Mucosa of rectum (tissue), 2 donors: ENCODE data around the gene FGF11.
"Not testable (repeated sequence)": the region's sequence is repeated elsewhere in the genome, so short reads cannot be mapped to it uniquely, and the experiment has no call there.

Experiments
- H3K27ac ChIP-seq, 2 donors: one replicate each; pipeline ENCODE4 v1.7.0; 2013; ENCODE audit warnings: inconsistent platforms in 2 of 2, low read depth in 2 of 2, low read length in 2 of 2
- H3K27me3 ChIP-seq, 2 donors: one replicate each; pipeline ENCODE4 v1.7.0; 2013; ENCODE audit warnings: low read length in 2 of 2; ENCODE audit not compliant: control insufficient read depth in 2 of 2, insufficient read depth in 2 of 2
- H3K36me3 ChIP-seq, 2 donors: one replicate each; pipeline ENCODE4 v1.7.0; 2013; ENCODE audit warnings: low read length in 2 of 2; ENCODE audit not compliant: control insufficient read depth in 2 of 2, insufficient read depth in 2 of 2
- H3K4me1 ChIP-seq, 2 donors: one replicate each; pipeline ENCODE4 v1.7.0; 2013; ENCODE audit warnings: low read length in 2 of 2, mild to moderate bottlenecking in 1 of 2; ENCODE audit not compliant: control insufficient read depth in 2 of 2, insufficient read depth in 2 of 2
- H3K4me3 ChIP-seq, 2 donors: one replicate each; pipeline ENCODE4 v1.7.0; 2013; ENCODE audit warnings: low read length in 2 of 2
- H3K9ac ChIP-seq, 2 donors: one replicate each; pipeline ENCODE4 v1.7.0; 2013; ENCODE audit warnings: low read length in 2 of 2, low read depth in 1 of 2, mild to moderate bottlenecking in 1 of 2
- H3K9me3 ChIP-seq, 2 donors: one replicate each; pipeline ENCODE4 v1.7.0; 2013; ENCODE audit warnings: low read length in 2 of 2; ENCODE audit not compliant: control insufficient read depth in 2 of 2
- donor health status: healthy.
- donor health status: Normal muscosa, but diverticular disease.

The FGF11 gene

DNA sequence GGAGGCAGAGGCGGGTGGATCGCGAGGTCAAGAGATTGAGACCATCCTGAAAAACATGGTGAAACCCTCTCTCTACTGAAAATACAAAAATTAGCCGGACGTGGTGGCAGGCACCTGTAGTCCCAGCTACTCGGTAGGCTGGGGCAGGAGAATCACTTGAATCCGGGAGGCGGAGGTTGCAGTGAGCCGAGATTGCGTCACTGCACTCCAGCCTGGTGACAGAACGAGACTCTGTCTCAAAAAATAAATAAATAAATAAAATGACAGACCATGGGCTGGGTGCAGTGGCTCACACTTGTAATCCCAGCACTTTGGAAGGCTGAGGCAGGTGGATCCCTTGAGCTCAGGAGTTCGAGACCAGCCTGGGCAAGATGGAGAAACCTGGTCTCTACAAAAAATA is 30.5 kb downstream of the FGF11 start:
- not testable (repeated sequence) for H3K27ac ChIP-seq, H3K4me1 ChIP-seq

DNA sequence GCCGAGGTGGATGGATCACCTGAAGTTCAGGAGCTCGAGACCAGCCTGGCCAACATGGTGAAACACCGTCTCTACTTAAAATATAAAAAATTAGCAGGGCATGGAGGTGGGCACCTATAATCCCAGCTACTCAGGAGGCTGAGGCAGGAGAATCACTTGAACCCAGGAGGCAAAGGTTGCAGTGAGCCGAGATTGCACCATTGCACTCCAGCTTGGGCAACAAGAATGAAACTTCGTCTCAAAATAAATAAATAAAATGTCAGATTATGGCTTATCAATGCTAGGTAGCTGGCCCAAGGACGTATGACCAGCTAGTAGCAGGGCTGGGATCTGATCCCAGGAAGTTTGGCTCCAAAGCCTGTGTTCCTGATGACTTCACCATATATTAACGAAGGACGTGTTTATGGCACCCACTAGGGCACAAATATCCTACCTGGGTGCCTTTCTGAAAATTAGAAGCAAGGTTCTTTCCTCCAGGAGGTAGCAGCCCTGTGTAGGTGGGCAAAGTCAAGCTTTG is 31.2 kb downstream of the FGF11 start:
- H3K27me3 ChIP-seq, H3K4me3 ChIP-seq, H3K9me3 ChIP-seq, H3K27ac ChIP-seq, H3K4me1 ChIP-seq, H3K9ac ChIP-seq: not testable (repeated sequence)
- peaks cover 0 to 11% of the 10 kb centered on the region in 2 donors for H3K36me3 ChIP-seq

More for the DNA sequence above, 30.5 kb downstream of the FGF11 start:
- H3K4me3 ChIP-seq, H3K9me3 ChIP-seq, H3K9ac ChIP-seq, H3K27me3 ChIP-seq: not testable (repeated sequence)
- peaks cover 0 to 11% of the 10 kb centered on the region in 2 donors for H3K36me3 ChIP-seq

DNA sequence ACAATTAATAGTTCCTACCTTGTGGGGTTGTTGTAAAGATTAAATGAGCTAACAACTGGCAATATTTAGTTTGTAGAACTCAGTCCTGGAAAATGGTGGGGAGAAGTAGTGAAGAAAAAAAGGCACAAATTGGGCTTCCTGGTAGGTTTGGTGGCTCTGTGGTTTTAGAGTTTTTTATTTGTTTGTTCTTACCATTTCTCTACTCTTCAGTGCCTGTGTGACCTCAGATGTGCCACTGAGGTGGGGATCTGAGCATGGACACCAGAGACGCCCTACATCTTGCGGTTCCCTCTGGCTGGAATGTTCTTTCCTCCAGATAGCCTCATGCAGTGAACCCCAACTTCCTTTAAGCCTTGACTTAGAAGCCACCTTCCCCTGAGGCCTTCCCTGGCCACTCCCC is 32.4 kb downstream of the FGF11 start:
- Histone ChIP-seq H3K4me3 (no peak overlapping the region), H3K27ac (no peak overlapping the region), H3K27me3 (no peaks in the 10 kb centered on the region)

DNA sequence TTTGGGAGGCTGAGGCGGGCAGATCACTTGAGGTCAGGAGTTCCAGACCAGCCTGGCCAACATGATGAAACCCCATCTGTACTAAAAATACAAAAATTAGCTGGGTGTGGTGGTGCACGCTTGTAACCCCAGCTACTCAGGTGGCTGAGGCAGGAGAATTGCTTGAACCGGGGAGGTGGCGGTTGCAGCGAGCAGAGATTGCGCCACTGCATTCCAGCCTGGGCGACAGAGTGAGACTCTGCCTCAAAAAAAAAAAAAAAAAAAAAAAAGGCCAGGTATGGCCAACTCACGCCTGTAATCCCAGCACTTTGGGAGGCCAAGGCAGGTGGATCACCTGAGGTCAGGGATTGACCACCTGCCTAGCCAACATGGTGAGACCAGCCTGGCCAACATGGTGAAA is 35.5 kb downstream of the FGF11 start:
- H3K36me3 ChIP-seq, H3K4me3 ChIP-seq, H3K27me3 ChIP-seq, H3K9me3 ChIP-seq, H3K27ac ChIP-seq, H3K9ac ChIP-seq: not testable (repeated sequence)
- peaks cover 12 to 17% of the 10 kb centered on the region in 2 donors for H3K4me1 ChIP-seq

More for the DNA sequence above, 32.4 kb downstream of the FGF11 start:
- H3K4me1 ChIP-seq: peaks cover 4 to 9% of the 10 kb centered on the region in 2 donors
- H3K36me3 ChIP-seq: peaks cover 0 to 6% of the 10 kb centered on the region in 2 donors
- no peaks in the 10 kb centered on the region for H3K9me3 ChIP-seq
- H3K9ac ChIP-seq: no peak overlapping the region

DNA sequence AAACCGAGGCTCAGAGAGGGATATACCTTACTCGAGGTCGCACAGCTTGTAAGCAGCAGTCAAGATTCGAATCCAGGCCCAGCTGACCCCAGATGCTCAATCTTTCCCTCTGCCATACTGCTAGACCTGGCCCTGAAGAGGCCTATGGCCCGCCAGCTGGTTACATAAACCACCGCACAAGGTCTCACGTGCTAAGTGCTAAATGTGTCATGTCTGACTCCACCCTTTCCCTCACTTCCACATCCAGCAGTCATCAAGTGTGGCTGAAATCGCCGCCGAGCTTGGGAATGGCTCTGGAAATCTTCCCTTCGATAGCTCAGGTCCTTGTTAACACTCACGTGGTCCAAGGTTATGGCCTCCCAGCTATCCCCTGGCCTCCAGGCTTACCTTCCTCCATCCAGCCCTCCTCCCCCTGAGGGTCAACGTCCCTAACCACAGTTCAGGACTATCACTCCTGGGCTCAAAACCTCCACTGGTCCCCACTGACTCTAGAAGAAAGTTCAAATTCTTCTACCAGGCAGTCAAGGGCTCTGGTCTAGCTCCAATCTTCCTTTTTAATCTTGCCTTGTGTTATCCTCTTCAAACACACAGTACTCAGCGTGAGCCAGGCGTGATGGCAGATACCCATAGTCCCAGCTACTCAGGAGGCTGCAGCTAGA is 36.6 kb downstream of the FGF11 start:
- H3K4me1 ChIP-seq: peaks cover 17 to 21% of the 10 kb centered on the region in 2 donors

DNA sequence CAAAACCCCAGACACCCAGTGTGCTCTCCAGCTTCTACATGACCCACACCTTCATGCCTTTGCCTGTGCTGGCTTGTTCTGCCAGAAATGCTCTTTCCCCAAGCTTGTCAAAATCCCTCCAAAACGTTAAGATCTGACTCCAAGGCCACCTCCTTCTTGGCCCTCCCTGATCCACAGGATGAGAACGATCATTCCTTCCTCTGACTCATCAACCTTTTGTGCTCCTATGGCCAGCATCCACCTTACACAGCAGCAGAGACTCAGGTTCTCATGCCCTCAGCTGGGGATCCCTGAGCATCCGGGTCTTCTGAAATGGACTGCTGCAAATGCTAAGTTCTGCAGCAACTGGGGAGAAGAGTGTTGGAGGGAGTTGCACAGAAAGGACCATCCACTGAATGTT is 37.2 kb downstream of the FGF11 start:
- H3K9ac ChIP-seq: no peak overlapping the region
- peaks cover 17 to 21% of the 10 kb centered on the region in 2 donors for H3K4me1 ChIP-seq
- no peak overlapping the region for H3K4me3 ChIP-seq
- H3K27ac ChIP-seq: peak overlapping the region in 1 of 2 donors; percentile 95
- H3K9me3 ChIP-seq: no peaks in the 10 kb centered on the region
- H3K36me3 ChIP-seq: no peaks in the 10 kb centered on the region
- no peaks in the 10 kb centered on the region for H3K27me3 ChIP-seq

More for the DNA sequence above, 36.6 kb downstream of the FGF11 start:
- Histone ChIP-seq H3K27me3 (no peaks in the 10 kb centered on the region), H3K36me3 (no peaks in the 10 kb centered on the region), H3K9ac (no peak overlapping the region), H3K4me3 (no peak overlapping the region), H3K27ac (peak overlapping the region; percentile 38 to 54), H3K9me3 (no peaks in the 10 kb centered on the region)

DNA sequence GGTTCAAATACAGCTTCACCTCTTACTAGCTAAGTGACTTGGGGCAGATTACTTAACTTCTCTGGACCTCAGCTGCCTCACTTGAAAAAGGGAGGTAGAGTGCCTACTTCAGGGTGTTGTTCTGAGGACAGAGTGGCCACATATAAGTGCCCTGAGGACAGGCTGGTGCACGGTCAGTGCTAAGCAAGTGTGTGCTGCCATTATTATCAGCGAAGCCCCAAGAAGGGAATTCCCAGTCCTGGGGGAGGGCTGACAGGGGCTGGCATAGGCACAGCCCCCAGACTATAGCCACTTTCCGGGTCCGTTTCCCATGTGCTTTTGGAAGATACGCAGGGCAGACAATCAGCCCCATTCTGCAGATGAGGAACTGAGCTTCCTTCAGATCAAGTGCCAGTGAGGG is 37.6 kb downstream of the FGF11 start:
- peaks cover 17 to 21% of the 10 kb centered on the region in 2 donors for H3K4me1 ChIP-seq

DNA sequence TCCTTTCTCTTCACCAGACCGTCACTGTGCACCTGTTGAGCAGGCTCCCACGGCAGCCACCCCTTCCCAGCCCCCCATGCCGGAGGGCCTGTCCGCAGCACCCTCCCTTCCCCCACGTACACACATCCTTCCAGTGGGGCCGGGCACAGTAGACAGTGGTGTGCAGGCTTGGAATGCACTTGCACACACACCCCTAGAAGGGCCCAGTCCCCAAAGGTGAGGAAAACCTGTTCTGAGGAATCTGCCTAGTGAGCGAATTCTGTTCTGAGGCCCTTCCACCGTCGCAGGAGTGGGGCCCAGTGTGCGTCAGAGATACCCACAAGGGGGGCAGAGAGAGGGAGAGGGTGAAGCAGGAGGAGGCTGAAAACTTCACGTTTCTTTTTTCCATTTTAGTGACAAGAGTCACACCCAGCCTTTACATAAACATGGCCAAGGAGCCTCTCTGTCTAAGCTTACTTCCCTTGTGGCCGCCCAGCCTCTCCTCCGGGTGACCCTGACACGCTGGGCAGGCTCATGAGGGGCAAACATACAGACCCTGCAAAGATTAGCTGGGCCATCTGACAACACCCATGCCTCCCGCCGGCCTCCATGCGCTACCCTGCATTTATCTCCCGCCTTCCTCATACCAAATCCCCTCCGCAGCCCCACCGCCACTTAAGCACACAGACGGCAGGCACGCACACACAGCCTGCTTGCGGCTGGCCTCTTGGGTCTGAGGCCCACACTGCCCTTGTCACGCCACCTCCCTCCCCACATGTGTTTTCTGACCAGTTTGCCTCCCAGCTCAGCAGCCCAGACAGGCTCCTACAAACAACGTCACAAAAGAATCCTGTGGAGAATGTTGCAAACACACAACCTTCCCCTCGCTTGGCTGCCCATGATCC is 38.3 kb downstream of the FGF11 start:
- no peaks in the 10 kb centered on the region for H3K27me3 ChIP-seq
- H3K9me3 ChIP-seq: no peaks in the 10 kb centered on the region
- peaks cover 17 to 22% of the 10 kb centered on the region in 2 donors for H3K4me1 ChIP-seq
- peak overlapping the region; percentile 70 to 84 for H3K4me3 ChIP-seq
- no peaks in the 10 kb centered on the region for H3K36me3 ChIP-seq
- H3K27ac ChIP-seq: peak overlapping the region; percentile 88 to 95
- H3K9ac ChIP-seq: peak overlapping the region; percentile 70 to 95

More for the DNA sequence above, 37.6 kb downstream of the FGF11 start:
- Histone ChIP-seq H3K27me3 (no peaks in the 10 kb centered on the region), H3K9me3 (no peaks in the 10 kb centered on the region), H3K36me3 (no peaks in the 10 kb centered on the region), H3K4me3 (peak overlapping the region in 1 of 2 donors; percentile 84), H3K27ac (peak overlapping the region; percentile 88 to 95), H3K9ac (no peak overlapping the region)

DNA sequence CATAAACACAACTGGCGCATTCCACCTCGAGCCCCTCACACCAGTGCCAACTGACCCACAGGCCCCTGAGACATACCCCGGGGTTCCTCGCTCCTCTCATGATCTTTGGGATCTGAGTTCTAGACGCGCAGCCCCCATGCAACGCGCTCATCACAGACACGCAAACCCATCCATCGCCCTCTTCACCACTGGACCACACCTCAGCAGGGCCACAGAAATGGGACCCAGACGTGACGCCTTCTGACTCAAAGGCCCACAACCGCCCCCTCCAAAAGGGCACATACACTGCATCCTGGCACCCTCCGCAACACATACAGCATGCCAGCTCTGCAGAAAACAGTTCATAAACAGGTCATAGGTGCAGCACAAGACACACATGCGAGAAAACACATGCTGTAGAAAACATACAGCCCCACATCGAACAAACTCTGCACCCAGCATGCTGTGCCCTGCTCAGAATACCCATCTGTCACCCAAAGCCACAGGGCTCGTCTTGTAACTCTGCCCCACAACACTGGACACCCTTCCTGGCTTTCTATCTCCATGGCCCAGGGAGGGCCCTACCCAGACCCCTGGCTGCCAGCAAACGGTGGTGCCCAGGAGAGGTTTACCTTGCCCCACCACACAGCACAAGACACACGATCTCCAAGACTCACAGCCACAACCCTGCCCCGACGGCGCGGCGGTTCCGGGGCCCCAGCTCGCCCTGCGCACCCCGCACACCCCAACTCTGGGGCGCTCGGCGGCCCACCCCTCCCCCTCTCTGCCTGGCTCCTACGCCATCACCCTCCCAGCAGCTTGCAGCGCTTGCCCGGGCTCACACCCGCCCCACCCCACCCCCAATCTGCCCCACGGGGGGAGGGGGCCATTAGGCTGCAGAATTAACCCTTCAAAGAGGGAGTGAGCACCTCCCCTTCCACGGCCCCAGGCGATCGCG is 39.2 kb downstream of the FGF11 start:
- no peaks in the 10 kb centered on the region for H3K36me3 ChIP-seq
- no peaks in the 10 kb centered on the region for H3K9me3 ChIP-seq
- H3K4me1 ChIP-seq: peaks cover 21 to 31% of the 10 kb centered on the region in 2 donors
- H3K4me3 ChIP-seq: peak overlapping the region; percentile 70 to 84
- H3K27me3 ChIP-seq: no peaks in the 10 kb centered on the region
- H3K27ac ChIP-seq: peak overlapping the region; percentile 88 to 95
- peak overlapping the region; percentile 70 to 95 for H3K9ac ChIP-seq
